ENCODE data around the gene DCAF11.
"Not testable (repeated sequence)": the region's sequence is repeated elsewhere in the genome, so short reads cannot be mapped to it uniquely, and the experiment has no call there.

The DCAF11 gene

GRCh38 chr14:24100982-24101494 is 13.5 kb upstream of the DCAF11 start:
- in situ Hi-C loops (cut with MboI; ENCODE audit: low sequenced_read_pairs, unreplicated experiment): no loop called here
- TF ChIP-seq CTCF (IDR thresholded peaks at IDR 0.05; ENCODE audit: borderline replicate concordance, control extremely low read depth, extremely low read depth, insufficient read depth, missing control alignments): no peak
- no peak for DNase-seq (ENCODE audit: low spot score)

- in situ Hi-C loops (cut with MboI; ENCODE audit: low sequenced_read_pairs, unreplicated experiment): no loop called here
- TF ChIP-seq CTCF (IDR thresholded peaks at IDR 0.05; ENCODE audit: borderline replicate concordance, control extremely low read depth, extremely low read depth, insufficient read depth, missing control alignments): no peak
- no peak for DNase-seq (ENCODE audit: low spot score)
These were observed 12.1 kb upstream of the DCAF11 start for GRCh38 chr14:24102357-24103048.

GRCh38 chr14:24103451-24103850 is 11.1 kb upstream of the DCAF11 start:
- TF ChIP-seq CTCF (IDR thresholded peaks at IDR 0.05; ENCODE audit: borderline replicate concordance, control extremely low read depth, extremely low read depth, insufficient read depth, missing control alignments): no peak
- in situ Hi-C loops (cut with MboI; ENCODE audit: low sequenced_read_pairs, unreplicated experiment): no loop called here
- no peak for DNase-seq (ENCODE audit: low spot score)

DNA sequence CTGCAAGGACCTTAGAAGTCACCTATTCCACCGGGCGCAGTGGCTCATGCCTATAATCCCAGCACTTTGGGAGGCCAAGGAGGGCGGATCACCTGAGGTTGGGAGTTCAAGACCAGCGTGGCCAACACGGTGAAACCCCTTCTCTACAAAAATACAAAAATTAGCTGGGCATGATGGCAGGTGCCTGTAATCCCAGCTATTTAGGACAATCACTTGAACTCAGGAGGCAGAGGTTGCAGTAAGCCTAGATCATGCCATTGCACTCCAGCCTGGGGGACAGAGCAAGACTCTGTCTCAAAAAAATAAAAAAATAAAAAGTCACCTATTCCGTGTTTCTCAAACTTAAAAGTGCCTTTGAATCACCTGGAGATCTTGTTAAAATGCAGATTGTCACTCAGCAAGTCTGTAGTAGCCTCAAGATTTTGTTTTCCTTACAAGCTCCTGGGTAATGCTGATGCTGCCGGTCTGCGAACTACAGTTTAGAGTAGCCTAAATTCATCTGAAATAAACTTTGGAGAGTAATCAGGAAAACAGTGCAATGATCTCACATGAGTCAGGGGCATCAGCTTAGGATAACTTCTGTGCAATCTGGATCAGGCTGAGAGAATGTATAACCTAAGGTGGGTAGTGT is 8.9 kb upstream of the DCAF11 start:
- in situ Hi-C loops (cut with MboI; ENCODE audit: low sequenced_read_pairs, unreplicated experiment); DNase-seq (ENCODE audit: low spot score): not testable (repeated sequence)

DNA sequence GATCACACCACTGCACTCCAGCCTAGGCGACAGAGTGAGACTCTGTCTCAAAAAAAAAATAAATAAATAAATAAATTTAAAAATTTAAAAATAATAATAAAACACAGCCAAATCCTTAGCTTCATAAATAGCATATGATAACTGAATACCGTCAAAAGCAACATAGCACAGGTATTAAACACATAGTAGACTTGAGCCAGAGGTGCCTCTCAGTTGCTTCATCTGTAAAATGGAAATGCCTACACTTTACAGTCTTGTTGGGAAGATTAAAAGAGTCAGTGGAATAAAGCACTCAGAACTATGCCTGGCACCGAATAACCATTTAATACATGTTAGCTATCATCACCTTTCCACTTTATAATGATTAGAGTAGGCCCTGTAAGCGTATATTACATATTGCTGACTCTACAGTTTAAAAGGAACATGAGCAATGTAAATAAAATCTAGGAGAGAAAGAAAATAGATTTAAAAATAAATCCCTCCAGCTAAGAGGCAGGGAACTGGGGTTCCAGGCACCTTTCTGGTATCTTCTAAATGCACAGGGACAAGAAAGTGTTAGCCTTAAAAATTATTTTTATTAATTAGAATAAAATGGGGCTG is 7.8 kb upstream of the DCAF11 start:
- in situ Hi-C loops (cut with MboI; ENCODE audit: low sequenced_read_pairs, unreplicated experiment): no loop called here

GRCh38 chr14:24108336-24108874 is 6.2 kb upstream of the DCAF11 start:
- in situ Hi-C loops (cut with MboI; ENCODE audit: low sequenced_read_pairs, unreplicated experiment): no loop called here
- DNase-seq (ENCODE audit: low spot score): no peak
- no peak for TF ChIP-seq CTCF (IDR thresholded peaks at IDR 0.05; ENCODE audit: borderline replicate concordance, control extremely low read depth, extremely low read depth, insufficient read depth, missing control alignments)

More for the DNA sequence above, 7.8 kb upstream of the DCAF11 start:
- no peak for DNase-seq (ENCODE audit: low spot score)
- no peak for TF ChIP-seq CTCF (IDR thresholded peaks at IDR 0.05; ENCODE audit: borderline replicate concordance, control extremely low read depth, extremely low read depth, insufficient read depth, missing control alignments)

DNA sequence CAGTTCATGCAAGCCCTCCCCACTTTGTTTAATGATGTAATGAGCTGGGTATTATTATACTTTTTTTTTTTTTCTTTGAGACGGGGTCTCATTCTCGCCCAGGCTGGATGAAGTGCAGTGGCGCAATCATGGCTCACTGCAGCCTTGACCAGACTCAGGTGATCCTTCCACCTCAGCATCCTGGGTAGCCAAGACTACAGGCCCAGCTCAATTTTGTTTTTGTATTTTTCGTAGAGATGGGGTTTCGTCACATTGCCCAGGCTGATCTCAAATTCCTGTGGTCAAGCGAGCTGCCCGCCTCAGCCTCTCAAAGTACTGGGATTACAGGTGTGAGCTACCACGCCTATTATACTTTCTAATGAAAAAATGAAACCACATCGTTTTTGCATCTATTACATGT is 4.5 kb upstream of the DCAF11 start:
- in situ Hi-C loops (cut with MboI; ENCODE audit: low sequenced_read_pairs, unreplicated experiment): no loop called here
- no peak for TF ChIP-seq CTCF (IDR thresholded peaks at IDR 0.05; ENCODE audit: borderline replicate concordance, control extremely low read depth, extremely low read depth, insufficient read depth, missing control alignments)
- no peak for DNase-seq (ENCODE audit: low spot score)

All from GM13976 (cell line).